ENCODE data around the gene CHD1. TPM values are rescaled to one million over a fixed set of nuclear protein-coding genes. Genes with fewer than 3 reads are reported as not detected.
A peak's percentile ranks its signal among the peaks of the same experiment; 100 is the strongest.

The CHD1 gene
- polyA plus RNA-seq, 5 donors, result 46.5 to 71.7 (median 70.7) TPM

GRCh38 chr5:98940581-98940980, 11.8 kb upstream of the CHD1 start:
- DNase-seq, result peak; percentile 46 to 49

- no peak for DNase-seq
These were observed 9.7 kb upstream of the CHD1 start for GRCh38 chr5:98938464-98938863.

- no peak for DNase-seq
These were observed 8.3 kb upstream of the CHD1 start for GRCh38 chr5:98936948-98937715.

GRCh38 chr5:98935206-98935605, 6.4 kb upstream of the CHD1 start:
- no peak for DNase-seq

- no peak for DNase-seq
These were observed 5.7 kb upstream of the CHD1 start for GRCh38 chr5:98934546-98934945.

- no peak for DNase-seq
These were observed 4.8 kb upstream of the CHD1 start for GRCh38 chr5:98933445-98934072.

GRCh38 chr5:98930972-98931762, 2.4 kb upstream of the CHD1 start:
- no peak for DNase-seq

GRCh38 chr5:98929710-98930298, 997 bp upstream of the CHD1 start:
- DNase-seq, result no peak

- peak; percentile 69 to 71 for DNase-seq
These were observed 576 bp downstream of the CHD1 start for GRCh38 chr5:98927989-98928872.

- DNase-seq, result peak in 1 of 2 donors; percentile 47
These were observed 1.4 kb downstream of the CHD1 start for GRCh38 chr5:98927242-98927988.

- DNase-seq, result no peak
These were observed 4.8 kb downstream of the CHD1 start for GRCh38 chr5:98923966-98924365.

- DNase-seq, result no peak
These were observed 6.8 kb downstream of the CHD1 start for GRCh38 chr5:98921947-98922505.

GRCh38 chr5:98917433-98917832, 11.4 kb downstream of the CHD1 start:
- no peak for DNase-seq

- DNase-seq, result no peak
These were observed 12.3 kb downstream of the CHD1 start for GRCh38 chr5:98916540-98916939.

GRCh38 chr5:98913911-98914310, 14.9 kb downstream of the CHD1 start:
- no peak for DNase-seq

GRCh38 chr5:98911280-98912040, 17.3 kb downstream of the CHD1 start:
- no peak for DNase-seq

GRCh38 chr5:98909363-98909762, 19.4 kb downstream of the CHD1 start:
- no peak for DNase-seq

GRCh38 chr5:98907951-98908350, 20.9 kb downstream of the CHD1 start:
- DNase-seq, result no peak

GRCh38 chr5:98906756-98907355, 22.0 kb downstream of the CHD1 start:
- DNase-seq, result no peak
